Gastrocnemius medialis (tissue), 4 donors: ENCODE measurements around the gene ATG14.

Experiments
- POLR2A ChIP-seq, 2 donors: fragments of 450-650 bp; IDR thresholded peaks; one replicate each; pipeline ENCODE4 v1.6.1; 2017; ENCODE audit warnings: antibody characterized with exemption in 2 of 2, mild to moderate bottlenecking in 2 of 2, moderate library complexity in 2 of 2
- TF ChIP-seq, protein P1 (sequence below), 5 experiments: fragments of 450-650 bp in 3 of 5; fragments of 200-600 bp in 2 of 5; sonication (generic) in 2 of 5; IDR thresholded peaks in 4 of 5; conservative IDR thresholded peaks in 1 of 5; 1 replicate in 4 of 5; 2 replicates in 1 of 5; pipeline ENCODE4 v1.5.1; 2016 to 2019; ENCODE audit warnings: antibody characterized with exemption in 5 of 5, mild to moderate bottlenecking in 3 of 5, moderate library complexity in 3 of 5

DNA sequence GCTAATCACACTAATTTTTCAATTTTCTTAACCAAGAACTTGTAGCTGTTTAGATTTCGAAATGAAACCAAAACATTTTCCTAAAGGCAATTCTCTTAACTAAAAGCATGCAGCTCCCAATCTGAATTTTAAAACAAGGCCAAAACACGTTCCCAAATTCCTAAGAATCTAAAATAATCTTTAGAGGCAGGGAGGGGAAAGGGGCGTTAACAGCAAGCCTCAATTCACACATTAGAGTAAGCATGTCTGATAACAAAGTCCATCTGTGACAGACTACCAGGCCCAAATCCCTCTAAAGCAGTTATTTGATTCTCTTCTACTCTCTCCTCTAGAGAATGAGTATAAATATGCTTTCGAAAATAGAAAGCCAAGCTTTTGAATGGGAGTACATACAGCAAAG, 754 bp downstream of the ATG14 start:
- TF ChIP-seq, protein P1, sequence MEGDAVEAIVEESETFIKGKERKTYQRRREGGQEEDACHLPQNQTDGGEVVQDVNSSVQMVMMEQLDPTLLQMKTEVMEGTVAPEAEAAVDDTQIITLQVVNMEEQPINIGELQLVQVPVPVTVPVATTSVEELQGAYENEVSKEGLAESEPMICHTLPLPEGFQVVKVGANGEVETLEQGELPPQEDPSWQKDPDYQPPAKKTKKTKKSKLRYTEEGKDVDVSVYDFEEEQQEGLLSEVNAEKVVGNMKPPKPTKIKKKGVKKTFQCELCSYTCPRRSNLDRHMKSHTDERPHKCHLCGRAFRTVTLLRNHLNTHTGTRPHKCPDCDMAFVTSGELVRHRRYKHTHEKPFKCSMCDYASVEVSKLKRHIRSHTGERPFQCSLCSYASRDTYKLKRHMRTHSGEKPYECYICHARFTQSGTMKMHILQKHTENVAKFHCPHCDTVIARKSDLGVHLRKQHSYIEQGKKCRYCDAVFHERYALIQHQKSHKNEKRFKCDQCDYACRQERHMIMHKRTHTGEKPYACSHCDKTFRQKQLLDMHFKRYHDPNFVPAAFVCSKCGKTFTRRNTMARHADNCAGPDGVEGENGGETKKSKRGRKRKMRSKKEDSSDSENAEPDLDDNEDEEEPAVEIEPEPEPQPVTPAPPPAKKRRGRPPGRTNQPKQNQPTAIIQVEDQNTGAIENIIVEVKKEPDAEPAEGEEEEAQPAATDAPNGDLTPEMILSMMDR (IDR thresholded peaks at IDR 0.05 in 4 of 5, conservative IDR thresholded peaks at IDR 0.05 in 1 of 5) = no peak
- TF ChIP-seq POLR2A (IDR thresholded peaks at IDR 0.05) = no peak
